ENCODE results near the gene WSCD1. TPM values are rescaled to one million over a fixed set of nuclear protein-coding genes. Genes with fewer than 3 reads are reported as not detected.

The WSCD1 gene
- total RNA-seq, 1 experiment from 2014 or later, result 57.0 TPM

DNA sequence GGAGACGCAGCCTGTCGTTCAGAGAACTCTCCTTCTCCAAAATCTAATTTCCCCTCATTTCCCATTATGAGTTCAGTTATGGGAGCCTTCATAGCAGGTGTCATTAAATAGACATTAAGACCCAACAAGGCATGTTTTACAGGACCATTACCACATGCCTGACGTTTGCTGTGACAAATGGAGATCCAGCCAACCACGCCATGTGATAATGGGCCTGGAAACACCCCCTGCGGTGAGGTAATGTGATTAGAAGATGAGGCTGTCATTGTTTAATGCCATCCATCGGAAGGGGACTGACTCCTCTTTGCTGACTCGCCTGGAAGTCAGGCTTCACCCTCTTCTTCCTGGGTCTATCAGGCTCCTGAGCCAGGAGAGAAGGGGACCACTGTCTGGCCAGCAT lies 76.9 kb downstream of the WSCD1 start:
- intact Hi-C loops (cut with micrococcal nuclease), result no loop called here
- Histone ChIP-seq H3K4me2 (ENCODE audit: low read length) (no peak overlapping the region), H3K4me3 (ENCODE audit: low read length) (no peak overlapping the region), H3K27me3 (ENCODE audit: low read length) (no peaks in the 10 kb centered on the region), H2AFZ (ENCODE audit: low read length) (no peak overlapping the region), H3K4me1 (ENCODE audit: insufficient read depth, low read length) (no peaks in the 10 kb centered on the region), H3K9me2 (replicated peaks; ENCODE audit: low read length) (no peaks in the 10 kb centered on the region), H3K79me2 (ENCODE audit: low read length) (no peaks in the 10 kb centered on the region), H3K9ac (ENCODE audit: low read length) (no peak overlapping the region), H3F3A (ENCODE audit: low read length, unreplicated experiment) (no peaks in the 10 kb centered on the region), H3K27ac (ENCODE audit: low read length) (no peak overlapping the region), H3K9me3 (ENCODE audit: low read length) (no peaks in the 10 kb centered on the region), H4K20me1 (ENCODE audit: low read length) (no peaks in the 10 kb centered on the region), H3K36me3 (ENCODE audit: low read depth, low read length) (no peaks in the 10 kb centered on the region)
- CTCF ChIA-PET, result no interaction called here
- no peak for ATAC-seq
- POLR2A ChIA-PET (ENCODE audit: unreplicated experiment), result no interaction called here
- DNase-seq, result no peak
- BruUV-seq (replicated peaks), result no TSS peak
- TF ChIP-seq, protein P1, sequence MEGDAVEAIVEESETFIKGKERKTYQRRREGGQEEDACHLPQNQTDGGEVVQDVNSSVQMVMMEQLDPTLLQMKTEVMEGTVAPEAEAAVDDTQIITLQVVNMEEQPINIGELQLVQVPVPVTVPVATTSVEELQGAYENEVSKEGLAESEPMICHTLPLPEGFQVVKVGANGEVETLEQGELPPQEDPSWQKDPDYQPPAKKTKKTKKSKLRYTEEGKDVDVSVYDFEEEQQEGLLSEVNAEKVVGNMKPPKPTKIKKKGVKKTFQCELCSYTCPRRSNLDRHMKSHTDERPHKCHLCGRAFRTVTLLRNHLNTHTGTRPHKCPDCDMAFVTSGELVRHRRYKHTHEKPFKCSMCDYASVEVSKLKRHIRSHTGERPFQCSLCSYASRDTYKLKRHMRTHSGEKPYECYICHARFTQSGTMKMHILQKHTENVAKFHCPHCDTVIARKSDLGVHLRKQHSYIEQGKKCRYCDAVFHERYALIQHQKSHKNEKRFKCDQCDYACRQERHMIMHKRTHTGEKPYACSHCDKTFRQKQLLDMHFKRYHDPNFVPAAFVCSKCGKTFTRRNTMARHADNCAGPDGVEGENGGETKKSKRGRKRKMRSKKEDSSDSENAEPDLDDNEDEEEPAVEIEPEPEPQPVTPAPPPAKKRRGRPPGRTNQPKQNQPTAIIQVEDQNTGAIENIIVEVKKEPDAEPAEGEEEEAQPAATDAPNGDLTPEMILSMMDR (conservative IDR thresholded peaks at IDR 0.05; ENCODE audit: low read depth, low read length), result no peak
- TF ChIP-seq EZH2 (IDR thresholded peaks at IDR 0.05; ENCODE audit: low read length, unreplicated experiment) (no peak), EZH2phosphoT487 (IDR thresholded peaks at IDR 0.05; ENCODE audit: borderline replicate concordance, low read length) (no peak)

DNA sequence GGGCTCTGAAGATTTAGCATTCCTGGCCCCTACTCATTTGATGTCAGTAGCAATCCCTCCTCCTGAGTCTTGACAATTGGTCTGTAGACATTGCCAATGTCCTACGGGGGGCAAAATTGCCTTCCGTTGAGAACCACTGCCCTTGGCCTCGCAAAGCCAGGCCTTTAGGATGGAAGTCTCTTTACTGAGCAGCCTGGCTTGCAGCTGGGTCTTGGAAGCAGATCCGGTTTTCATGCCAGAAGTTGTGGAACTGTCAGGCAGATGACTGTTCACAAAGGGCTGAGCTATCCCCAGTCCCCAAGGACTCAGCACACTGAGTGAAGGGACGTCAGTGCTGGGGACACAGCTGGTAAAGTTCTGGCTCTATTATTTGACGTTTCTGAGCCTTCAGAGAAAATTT lies 83.2 kb downstream of the WSCD1 start:
- H3K36me3 ChIP-seq (ENCODE audit: low read depth, low read length), result no peaks in the 10 kb centered on the region
- H3K4me2 ChIP-seq (ENCODE audit: low read length), result no peak overlapping the region
- ChIA-PET CTCF (no interaction called here), POLR2A (ENCODE audit: unreplicated experiment) (no interaction called here)
- no TSS peak for BruUV-seq (replicated peaks)
- H3K9me2 ChIP-seq (replicated peaks; ENCODE audit: low read length), result no peaks in the 10 kb centered on the region
- no peaks in the 10 kb centered on the region for H3K79me2 ChIP-seq (ENCODE audit: low read length)
- no peaks in the 10 kb centered on the region for H3K9me3 ChIP-seq (ENCODE audit: low read length)
- TF ChIP-seq EZH2 (IDR thresholded peaks at IDR 0.05; ENCODE audit: low read length, unreplicated experiment) (no peak), EZH2phosphoT487 (IDR thresholded peaks at IDR 0.05; ENCODE audit: borderline replicate concordance, low read length) (no peak)
- TF ChIP-seq, protein P1 (conservative IDR thresholded peaks at IDR 0.05; ENCODE audit: low read depth, low read length), result no peak
- DNase-seq (no peak), ATAC-seq (no peak)
- H3K27ac ChIP-seq (ENCODE audit: low read length), result no peak overlapping the region
- H3K9ac ChIP-seq (ENCODE audit: low read length), result no peak overlapping the region
- no peaks in the 10 kb centered on the region for H3F3A ChIP-seq (ENCODE audit: low read length, unreplicated experiment)
- H4K20me1 ChIP-seq (ENCODE audit: low read length), result no peaks in the 10 kb centered on the region
- no peaks in the 10 kb centered on the region for H3K4me1 ChIP-seq (ENCODE audit: insufficient read depth, low read length)
- no peak overlapping the region for H2AFZ ChIP-seq (ENCODE audit: low read length)
- H3K27me3 ChIP-seq (ENCODE audit: low read length), result no peaks in the 10 kb centered on the region
- H3K4me3 ChIP-seq (ENCODE audit: low read length), result no peak overlapping the region
- intact Hi-C loops (cut with micrococcal nuclease), result no loop called here

DNA sequence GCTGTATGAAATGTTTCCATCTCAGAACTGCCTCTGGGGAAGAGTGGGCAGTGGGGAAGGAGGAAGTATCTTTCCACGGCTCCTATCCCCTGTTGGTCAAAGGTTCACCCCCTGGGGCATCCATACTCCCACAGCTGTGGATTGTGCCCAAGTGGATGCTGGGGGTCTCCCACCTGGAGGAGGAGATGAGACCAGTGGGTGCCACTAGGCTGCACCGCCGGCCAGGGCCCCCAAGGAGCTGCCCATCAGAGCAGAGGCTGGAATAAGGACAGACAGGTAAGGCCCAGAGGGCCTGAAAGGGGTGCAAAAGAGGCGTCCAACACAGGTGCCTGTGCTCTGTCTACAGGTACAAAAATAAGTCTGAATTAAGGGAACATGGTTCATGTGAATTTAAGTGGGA lies 87.5 kb downstream of the WSCD1 start:
- Histone ChIP-seq H3K4me3 (ENCODE audit: low read length) (no peak overlapping the region), H3K9ac (ENCODE audit: low read length) (no peak overlapping the region), H3K4me1 (ENCODE audit: insufficient read depth, low read length) (no peaks in the 10 kb centered on the region), H3K79me2 (ENCODE audit: low read length) (no peaks in the 10 kb centered on the region), H4K20me1 (ENCODE audit: low read length) (no peaks in the 10 kb centered on the region), H3F3A (ENCODE audit: low read length, unreplicated experiment) (no peaks in the 10 kb centered on the region), H3K27me3 (ENCODE audit: low read length) (no peaks in the 10 kb centered on the region), H3K9me3 (ENCODE audit: low read length) (no peaks in the 10 kb centered on the region), H3K36me3 (ENCODE audit: low read depth, low read length) (no peaks in the 10 kb centered on the region), H2AFZ (ENCODE audit: low read length) (no peak overlapping the region), H3K27ac (ENCODE audit: low read length) (no peak overlapping the region), H3K4me2 (ENCODE audit: low read length) (no peak overlapping the region), H3K9me2 (replicated peaks; ENCODE audit: low read length) (no peaks in the 10 kb centered on the region)
- TF ChIP-seq, protein P1 (conservative IDR thresholded peaks at IDR 0.05; ENCODE audit: low read depth, low read length), result no peak
- no peak for TF ChIP-seq EZH2 (IDR thresholded peaks at IDR 0.05; ENCODE audit: low read length, unreplicated experiment)
- TF ChIP-seq EZH2phosphoT487 (IDR thresholded peaks at IDR 0.05; ENCODE audit: borderline replicate concordance, low read length), result no peak
- ATAC-seq (no peak), DNase-seq (no peak)
- intact Hi-C loops (cut with micrococcal nuclease), result no loop called here
- CTCF ChIA-PET, result no interaction called here
- POLR2A ChIA-PET (ENCODE audit: unreplicated experiment), result interaction anchor here (0.5 kb wide), 1 partner anchor 82 kb away, joined by 8 read pairs; no protein-coding TSS in a partner anchor
- BruUV-seq (replicated peaks), result no TSS peak
